Measurements from ENCODE around the gene PKN2. TPM values are rescaled to one million over a fixed set of nuclear protein-coding genes. Genes with fewer than 3 reads are reported as not detected.

The PKN2 gene
- total RNA-seq, 1 experiment from 2014 or later, result 43.6 TPM

DNA sequence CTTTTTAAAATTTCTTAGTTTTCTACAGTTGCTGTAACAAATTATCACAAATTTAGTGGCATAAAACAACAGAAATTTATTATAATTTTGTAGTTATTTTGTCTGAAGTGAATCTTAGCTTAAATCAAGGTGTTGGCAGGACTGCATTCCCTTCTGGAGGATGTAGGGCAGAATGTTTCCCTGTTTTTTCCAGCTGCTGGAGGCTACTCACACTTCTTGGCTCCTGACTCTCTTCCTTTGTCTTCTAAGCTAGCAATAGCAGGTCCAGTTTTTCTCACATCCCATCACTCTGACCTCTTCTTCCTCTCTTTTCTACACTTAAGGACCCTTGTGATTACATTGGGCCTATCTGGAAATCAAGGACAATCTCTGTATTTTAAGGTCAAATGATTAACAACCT is 84.1 kb downstream of the PKN2 start:
- Histone ChIP-seq H3K36me3 (peaks cover 12% of the 10 kb centered on the region), H3K4me1 (replicated peaks) (peaks cover 7% of the 10 kb centered on the region), H3K4me3 (no peak overlapping the region), H3K27me3 (replicated peaks) (no peaks in the 10 kb centered on the region), H3K9me3 (replicated peaks) (no peaks in the 10 kb centered on the region), H3K27ac (no peak overlapping the region)
- no peak for DNase-seq (ENCODE audit: low read depth in 1 of 2, low spot score in 2 of 2)

DNA sequence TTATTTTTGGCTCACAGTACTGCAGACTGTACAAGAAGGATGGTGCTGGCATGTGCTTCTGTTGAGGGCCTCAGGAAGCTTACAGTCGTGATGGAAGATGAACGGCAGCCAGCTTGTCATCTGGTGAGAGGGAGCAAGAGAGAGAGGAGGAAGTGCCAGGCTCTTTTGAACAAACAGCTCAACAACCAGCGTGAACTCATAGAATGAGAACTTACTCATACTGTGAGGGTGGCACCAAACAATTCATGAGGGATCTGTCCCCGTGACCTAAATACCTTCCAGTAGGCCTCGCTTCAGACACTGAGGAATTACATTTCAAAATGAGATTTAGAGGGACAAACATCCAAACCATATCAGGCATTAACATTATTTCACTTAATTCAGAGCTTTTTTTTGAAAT is 84.7 kb downstream of the PKN2 start:
- Histone ChIP-seq H3K4me3 (no peak overlapping the region), H3K27me3 (replicated peaks) (no peaks in the 10 kb centered on the region), H3K4me1 (replicated peaks) (peaks cover 14% of the 10 kb centered on the region), H3K27ac (no peak overlapping the region), H3K36me3 (peaks cover 14% of the 10 kb centered on the region), H3K9me3 (replicated peaks) (no peaks in the 10 kb centered on the region)
- no peak for DNase-seq (ENCODE audit: low read depth in 1 of 2, low spot score in 2 of 2)

DNA sequence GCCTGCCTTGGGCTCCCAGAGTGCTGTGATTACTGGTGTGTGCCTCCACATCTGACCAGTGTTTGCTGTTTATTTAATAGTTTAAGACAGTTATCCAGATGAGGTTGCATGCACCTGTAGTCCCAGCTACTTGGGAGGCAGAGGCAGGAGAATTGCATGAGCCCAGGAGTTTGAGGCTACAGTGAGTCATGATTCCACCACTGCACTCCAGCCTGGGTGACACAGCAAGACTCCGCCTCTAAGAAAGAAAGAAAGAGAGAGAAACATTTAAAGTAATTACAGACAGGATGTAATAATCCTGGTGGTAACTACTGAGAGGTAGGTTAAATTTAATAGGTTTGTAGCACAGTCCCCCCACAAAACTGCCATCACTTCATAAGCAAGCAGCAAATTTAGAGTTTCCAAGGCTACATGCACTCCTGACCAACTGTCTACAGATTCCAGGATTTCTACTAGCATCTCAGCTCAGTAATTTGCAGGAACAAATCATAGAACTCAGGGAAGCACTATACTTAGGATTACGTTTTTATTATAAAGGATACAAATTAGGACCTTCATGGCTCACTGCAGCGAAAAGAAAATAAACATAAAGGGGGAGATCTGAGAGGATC is 89.6 kb downstream of the PKN2 start:
- Histone ChIP-seq H3K27ac (peak overlapping the region; percentile 51), H3K9me3 (replicated peaks) (no peaks in the 10 kb centered on the region), H3K36me3 (peaks cover 30% of the 10 kb centered on the region), H3K4me3 (no peak overlapping the region), H3K4me1 (replicated peaks) (peaks cover 17% of the 10 kb centered on the region), H3K27me3 (replicated peaks) (no peaks in the 10 kb centered on the region)
- peak; percentile 52 to 56 for DNase-seq (ENCODE audit: low read depth in 1 of 2, low spot score in 2 of 2)

DNA sequence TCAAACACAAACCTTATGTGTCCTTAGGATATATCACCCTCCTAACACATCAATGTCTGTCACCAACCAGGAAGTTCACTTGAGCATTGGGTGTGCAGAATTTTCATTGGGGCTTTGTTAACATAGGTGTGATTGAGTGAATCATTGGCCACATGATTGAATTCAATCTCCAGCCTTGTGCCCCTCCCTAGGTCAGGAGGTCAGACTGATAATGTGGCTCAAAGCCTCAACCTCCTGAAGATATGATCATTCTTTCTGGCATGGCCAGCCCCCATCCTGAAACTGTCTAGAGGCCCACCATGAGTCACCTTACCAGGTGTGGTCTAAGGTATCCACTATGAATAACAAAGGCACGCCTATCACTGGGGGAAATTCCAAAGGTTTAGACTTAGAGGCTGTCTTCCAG is 90.1 kb downstream of the PKN2 start:
- Histone ChIP-seq H3K4me3 (no peak overlapping the region), H3K9me3 (replicated peaks) (no peaks in the 10 kb centered on the region), H3K27me3 (replicated peaks) (no peaks in the 10 kb centered on the region), H3K27ac (peak overlapping the region; percentile 51), H3K36me3 (peaks cover 34% of the 10 kb centered on the region), H3K4me1 (replicated peaks) (peaks cover 12% of the 10 kb centered on the region)
- DNase-seq (ENCODE audit: low read depth in 1 of 2, low spot score in 2 of 2), result no peak

DNA sequence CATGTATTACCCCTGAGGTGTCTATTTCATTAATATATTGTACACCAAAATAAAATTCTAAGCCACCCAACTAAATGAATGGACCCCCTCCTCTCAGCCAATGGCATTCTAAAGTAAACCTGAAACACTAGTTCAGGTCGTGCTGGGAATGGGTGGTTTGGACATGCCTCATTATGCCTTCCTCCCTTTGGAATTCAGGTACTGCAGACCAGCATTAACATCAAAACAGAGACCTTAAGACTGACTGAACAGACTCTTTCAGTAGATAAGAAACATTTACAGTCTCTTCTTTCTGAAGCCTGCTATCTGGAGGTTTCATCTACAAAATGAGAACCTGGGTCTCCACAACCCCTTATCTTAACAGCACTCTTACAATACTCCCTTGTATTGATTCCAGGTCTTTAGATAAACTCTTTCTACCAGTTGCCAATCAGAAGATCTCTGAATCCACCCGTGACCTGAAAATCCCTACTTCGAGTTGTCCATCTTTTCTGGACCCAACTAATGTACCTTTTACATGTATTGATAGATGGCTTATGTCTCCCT is 93.6 kb downstream of the PKN2 start:
- no peak overlapping the region for H3K4me3 ChIP-seq
- H3K27ac ChIP-seq, result no peak overlapping the region
- no peak for DNase-seq (ENCODE audit: low read depth in 1 of 2, low spot score in 2 of 2)
- H3K4me1 ChIP-seq (replicated peaks), result peaks cover 12% of the 10 kb centered on the region
- peaks cover 43% of the 10 kb centered on the region for H3K36me3 ChIP-seq
- H3K9me3 ChIP-seq (replicated peaks), result no peaks in the 10 kb centered on the region
- no peaks in the 10 kb centered on the region for H3K27me3 ChIP-seq (replicated peaks)

DNA sequence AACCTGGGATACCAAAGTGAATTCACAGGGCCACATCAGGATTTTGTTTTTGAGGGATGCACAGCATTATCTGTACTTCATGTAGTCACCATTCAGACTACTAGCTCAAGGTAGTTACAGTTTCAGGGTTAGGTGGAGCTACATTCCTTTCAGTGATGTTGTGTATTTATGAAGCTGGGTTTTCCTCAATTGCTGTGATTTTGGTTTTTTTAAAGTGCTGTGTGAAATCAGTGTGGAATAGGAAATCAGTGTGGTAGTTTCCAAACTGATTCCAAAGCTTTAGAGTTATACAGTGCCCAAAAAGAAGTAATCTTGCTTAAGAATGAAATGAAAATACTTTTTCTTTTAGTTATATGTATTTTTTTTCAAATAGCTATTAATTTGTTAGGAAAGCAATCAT is 95.8 kb downstream of the PKN2 start:
- Histone ChIP-seq H3K9me3 (replicated peaks) (no peaks in the 10 kb centered on the region), H3K4me1 (replicated peaks) (no peaks in the 10 kb centered on the region), H3K27ac (no peak overlapping the region), H3K36me3 (peaks cover 38% of the 10 kb centered on the region), H3K4me3 (no peak overlapping the region), H3K27me3 (replicated peaks) (no peaks in the 10 kb centered on the region)
- no peak for DNase-seq (ENCODE audit: low read depth in 1 of 2, low spot score in 2 of 2)

DNA sequence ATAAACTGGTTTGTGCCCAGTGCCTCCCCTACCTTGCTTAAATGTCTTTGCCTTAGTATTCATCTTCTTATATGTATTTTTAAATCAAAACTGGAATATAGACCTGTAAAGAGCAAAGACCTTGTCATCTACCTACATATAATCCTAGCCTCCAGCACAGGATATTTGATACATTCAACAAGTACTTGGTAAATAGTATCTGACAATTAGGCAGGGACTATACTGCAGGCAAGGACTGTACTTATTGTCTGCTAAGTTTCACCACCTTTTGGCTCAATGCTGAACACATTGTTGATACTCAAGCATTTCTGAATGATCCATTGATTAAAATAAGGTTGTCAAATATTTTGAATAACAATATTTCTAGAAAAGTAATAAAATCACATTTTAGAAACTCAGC is 96.4 kb downstream of the PKN2 start:
- Histone ChIP-seq H3K27me3 (replicated peaks) (no peaks in the 10 kb centered on the region), H3K4me1 (replicated peaks) (no peaks in the 10 kb centered on the region), H3K4me3 (no peak overlapping the region), H3K9me3 (replicated peaks) (no peaks in the 10 kb centered on the region), H3K36me3 (peaks cover 40% of the 10 kb centered on the region), H3K27ac (no peak overlapping the region)
- no peak for DNase-seq (ENCODE audit: low read depth in 1 of 2, low spot score in 2 of 2)

DNA sequence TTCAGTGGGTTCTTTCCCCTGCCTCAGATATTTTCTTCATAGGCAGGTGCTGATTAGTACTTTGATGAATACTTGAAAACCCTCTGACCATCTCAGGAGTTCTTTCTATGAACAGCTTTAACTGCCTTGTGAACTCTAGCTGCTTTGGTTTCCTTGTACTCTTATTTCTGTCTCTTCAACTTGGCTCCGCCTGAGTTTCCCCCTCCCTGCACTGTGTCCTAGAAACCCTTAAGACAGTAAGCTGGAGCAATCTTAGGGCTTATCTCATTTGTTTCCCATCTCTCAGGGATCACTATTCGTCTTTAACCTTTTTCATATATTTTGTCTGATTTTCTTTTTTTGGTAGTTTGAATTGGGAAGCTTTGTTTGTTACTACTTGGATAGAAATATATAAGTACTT is 99.1 kb downstream of the PKN2 start:
- Histone ChIP-seq H3K4me3 (no peak overlapping the region), H3K4me1 (replicated peaks) (no peaks in the 10 kb centered on the region), H3K9me3 (replicated peaks) (no peaks in the 10 kb centered on the region), H3K27me3 (replicated peaks) (no peaks in the 10 kb centered on the region), H3K27ac (no peak overlapping the region), H3K36me3 (peaks cover 48% of the 10 kb centered on the region)
- no peak for DNase-seq (ENCODE audit: low read depth in 1 of 2, low spot score in 2 of 2)

DNA sequence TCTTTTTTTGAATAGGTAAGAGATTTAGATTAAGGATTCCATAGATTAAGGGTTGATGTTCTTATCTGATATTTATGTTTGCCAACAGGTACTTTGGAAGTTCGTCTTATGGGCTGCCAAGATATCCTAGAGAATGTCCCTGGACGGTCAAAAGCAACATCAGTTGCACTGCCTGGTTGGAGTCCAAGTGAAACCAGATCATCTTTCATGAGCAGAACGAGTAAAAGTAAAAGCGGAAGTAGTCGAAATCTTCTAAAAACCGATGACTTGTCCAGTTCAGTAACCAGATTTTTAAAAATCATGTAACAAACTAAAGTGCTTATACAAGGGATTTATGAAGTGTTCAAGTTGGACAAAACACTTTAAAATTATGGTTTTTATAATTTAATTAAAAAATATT is 100.5 kb downstream of the PKN2 start:
- Histone ChIP-seq H3K27me3 (replicated peaks) (no peaks in the 10 kb centered on the region), H3K4me3 (no peak overlapping the region), H3K36me3 (peaks cover 48% of the 10 kb centered on the region), H3K27ac (no peak overlapping the region), H3K4me1 (replicated peaks) (no peaks in the 10 kb centered on the region), H3K9me3 (replicated peaks) (no peaks in the 10 kb centered on the region)
- DNase-seq (ENCODE audit: low read depth in 1 of 2, low spot score in 2 of 2), result no peak

DNA sequence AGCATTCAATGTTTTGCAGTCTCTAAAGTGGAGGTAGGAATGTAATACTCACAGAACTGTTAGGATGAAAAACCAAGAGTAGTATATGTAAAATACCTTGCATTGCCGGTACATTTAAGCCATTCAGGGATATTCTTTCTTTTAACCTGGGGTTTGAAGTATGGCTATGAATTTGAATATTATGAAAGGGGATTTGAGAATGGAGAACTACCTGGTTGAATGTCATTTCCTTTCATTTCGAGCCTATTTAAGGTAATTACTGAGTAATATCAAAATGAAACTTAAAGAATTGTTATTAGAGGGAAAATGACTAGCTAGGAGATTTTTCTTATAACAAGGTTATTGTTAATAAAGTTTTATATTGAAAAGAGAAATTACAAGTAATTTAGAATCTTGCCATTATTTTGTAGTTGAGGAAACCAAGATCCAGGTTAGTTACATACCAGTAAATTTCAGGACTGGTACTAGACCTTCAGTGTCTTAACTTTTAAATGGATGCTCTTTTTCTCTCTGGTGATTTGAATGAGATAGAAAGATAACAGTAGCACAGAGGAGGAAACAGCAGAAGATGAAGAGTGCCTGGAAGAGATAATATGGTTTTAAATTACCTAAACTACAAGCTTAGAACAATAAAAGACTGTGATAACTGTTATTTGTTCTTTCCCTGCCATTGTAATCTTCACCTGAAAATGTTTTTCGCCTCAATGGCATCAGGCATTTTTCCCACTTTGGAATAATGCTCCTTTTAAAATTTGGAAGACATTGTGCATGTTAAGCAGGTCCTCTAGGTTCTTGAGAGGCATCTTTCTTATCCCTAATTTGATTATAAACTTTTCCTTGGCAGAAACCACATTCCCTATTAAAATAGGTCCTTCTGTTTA is 103.2 kb downstream of the PKN2 start:
- no peaks in the 10 kb centered on the region for H3K9me3 ChIP-seq (replicated peaks)
- H3K4me3 ChIP-seq, result no peak overlapping the region
- no peak for DNase-seq (ENCODE audit: low read depth in 1 of 2, low spot score in 2 of 2)
- no peaks in the 10 kb centered on the region for H3K4me1 ChIP-seq (replicated peaks)
- H3K36me3 ChIP-seq, result peaks cover 50% of the 10 kb centered on the region
- H3K27ac ChIP-seq, result no peak overlapping the region
- H3K27me3 ChIP-seq (replicated peaks), result no peaks in the 10 kb centered on the region

DNA sequence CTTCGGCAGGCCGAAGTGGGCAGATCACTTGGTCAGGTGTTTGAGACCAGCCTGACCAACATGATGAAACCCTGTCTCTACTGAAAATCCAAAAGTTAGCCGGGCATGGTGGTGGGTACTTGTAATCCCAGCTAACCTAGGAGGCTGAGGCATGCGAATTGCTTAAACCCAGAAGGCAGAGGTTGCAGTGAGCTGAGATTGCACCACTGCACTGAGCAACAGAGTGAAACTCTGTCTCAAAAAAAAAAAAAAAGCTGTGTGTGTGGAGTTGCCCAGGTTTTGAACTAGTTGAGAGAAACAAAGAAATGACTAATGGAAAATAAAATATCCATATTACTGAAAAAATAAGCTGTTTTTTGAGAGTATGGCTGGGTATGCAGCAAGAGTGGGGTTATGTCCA is 107.1 kb downstream of the PKN2 start:
- peaks cover 57% of the 10 kb centered on the region for H3K36me3 ChIP-seq
- DNase-seq (ENCODE audit: low read depth in 1 of 2, low spot score in 2 of 2), result no peak
- H3K27ac ChIP-seq, result no peak overlapping the region
- H3K9me3 ChIP-seq (replicated peaks), result no peaks in the 10 kb centered on the region
- H3K27me3 ChIP-seq (replicated peaks), result no peaks in the 10 kb centered on the region
- no peak overlapping the region for H3K4me3 ChIP-seq
- H3K4me1 ChIP-seq (replicated peaks), result no peaks in the 10 kb centered on the region

DNA sequence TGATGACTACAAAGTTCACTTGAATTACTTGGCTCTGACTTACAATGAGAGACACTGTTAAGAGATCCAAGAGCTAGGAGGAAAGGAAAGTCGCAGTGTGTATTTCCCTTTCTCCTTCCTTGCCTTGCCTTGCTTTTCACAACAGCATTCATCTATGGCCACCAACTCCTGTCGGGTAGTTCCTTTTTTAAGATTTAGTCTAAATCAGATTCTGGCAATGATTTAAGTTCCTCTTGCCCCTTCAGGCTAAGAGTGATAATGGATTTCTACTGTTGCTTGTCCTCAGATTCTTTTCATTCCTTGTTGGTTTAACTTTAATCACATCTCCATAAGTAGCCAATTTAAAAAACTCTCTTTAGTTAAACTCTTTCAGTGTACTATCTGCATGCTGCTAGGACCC is 115.4 kb downstream of the PKN2 start:
- H3K4me1 ChIP-seq (replicated peaks), result no peaks in the 10 kb centered on the region
- no peak overlapping the region for H3K4me3 ChIP-seq
- no peak overlapping the region for H3K27ac ChIP-seq
- no peaks in the 10 kb centered on the region for H3K27me3 ChIP-seq (replicated peaks)
- peaks cover 45% of the 10 kb centered on the region for H3K36me3 ChIP-seq
- DNase-seq (ENCODE audit: low read depth in 1 of 2, low spot score in 2 of 2), result no peak
- H3K9me3 ChIP-seq (replicated peaks), result 0 out of 2 replicates have a peak, but pooled peaks cover 6% of the 10 kb centered on the region

DNA sequence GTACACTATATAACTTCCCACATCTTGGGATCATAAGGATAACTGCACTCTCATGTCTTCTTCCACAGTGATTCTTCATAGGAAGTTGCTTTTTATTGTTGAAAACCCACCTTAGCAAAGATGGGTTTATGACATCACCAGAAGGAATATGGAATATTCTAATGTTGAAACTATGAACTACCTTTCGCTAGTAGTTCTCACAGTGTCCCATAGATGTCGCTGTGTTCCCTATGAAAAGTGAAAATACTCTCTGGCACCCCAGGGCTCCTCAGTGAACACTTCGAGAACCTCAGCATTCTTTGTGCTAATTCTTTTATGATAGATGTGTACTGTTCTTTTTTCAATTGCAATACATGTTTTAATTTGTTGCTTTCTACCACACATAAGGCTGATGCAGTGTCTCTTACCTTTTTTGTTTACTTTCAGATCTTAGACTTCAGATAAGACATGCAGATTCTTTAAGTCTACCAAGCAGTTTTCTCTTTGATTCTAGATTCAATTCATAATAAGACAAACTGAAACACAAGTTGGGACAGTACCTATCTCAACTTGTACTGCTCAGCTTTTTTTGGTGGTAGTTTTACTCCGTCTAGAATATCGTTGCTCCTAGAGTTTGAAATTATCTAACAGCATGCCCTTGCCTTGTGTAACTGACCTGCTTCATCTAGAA is 116.4 kb downstream of the PKN2 start:
- 0 out of 2 replicates have a peak, but pooled peaks cover 6% of the 10 kb centered on the region for H3K9me3 ChIP-seq (replicated peaks)
- peaks cover 51% of the 10 kb centered on the region for H3K36me3 ChIP-seq
- H3K4me1 ChIP-seq (replicated peaks), result no peaks in the 10 kb centered on the region
- no peaks in the 10 kb centered on the region for H3K27me3 ChIP-seq (replicated peaks)
- peak in 1 of 2 experiments; percentile 13 for DNase-seq (ENCODE audit: low read depth in 1 of 2, low spot score in 2 of 2)
- no peak overlapping the region for H3K27ac ChIP-seq
- H3K4me3 ChIP-seq, result no peak overlapping the region
